Subcutaneous adipose tissue (tissue), 4 donors: ENCODE data around the gene MAP3K4. TPM values are rescaled to one million over a fixed set of nuclear protein-coding genes. Genes with fewer than 3 reads are reported as not detected.

Experiments used
- total RNA-seq, 4 donors: library from RNA; depleted of rRNA; stranded (reverse); fragments of >200 nt; gene quantifications; one replicate each; pipeline ENCODE4 v1.1.0, GENCODE V29; 2016
- TF ChIP-seq, protein P1 (sequence below): fragments of 450-650 bp; IDR thresholded peaks from one replicate; pipeline ENCODE4 v1.5.1; 2016; ENCODE audit warnings: low read depth, mild to moderate bottlenecking, control low read depth, antibody characterized with exemption, moderate library complexity

The MAP3K4 gene
- total RNA-seq, 4 donors from 2014 or later, result 26.2 to 36.7 (median 36.1) TPM

DNA sequence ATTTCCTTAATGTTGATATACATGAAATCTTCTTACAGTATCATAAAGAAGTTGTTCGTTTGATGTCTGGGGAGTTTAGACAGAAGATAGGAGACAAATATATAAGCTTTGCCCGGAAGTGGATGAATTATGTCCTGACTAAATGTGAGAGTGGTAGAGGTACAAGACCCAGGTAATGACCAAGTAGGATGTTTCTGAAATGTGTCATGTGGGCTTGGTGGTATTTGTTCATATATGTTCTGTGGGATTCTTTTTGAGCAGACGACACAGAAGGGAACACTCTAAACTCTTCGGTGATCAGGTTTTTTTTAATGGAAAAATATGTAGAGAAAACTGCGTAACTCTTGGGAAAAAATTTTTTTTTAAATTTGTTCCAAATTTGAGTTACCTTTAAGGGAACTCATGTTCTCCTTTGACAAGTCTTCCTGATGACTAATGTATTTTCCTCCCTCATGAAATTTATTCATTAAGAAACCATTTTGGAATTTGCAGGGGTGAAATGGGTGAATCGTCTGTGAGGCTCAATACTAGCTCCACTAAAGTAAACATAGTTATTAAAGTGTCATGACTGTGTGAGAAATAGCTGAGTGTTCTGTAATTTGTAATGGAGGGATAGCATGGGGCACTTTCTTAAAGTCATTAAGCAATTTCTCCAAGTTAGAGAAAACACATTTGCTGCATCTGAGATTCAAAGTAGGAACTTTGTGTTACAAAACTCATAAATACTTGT, 100.6 kb downstream of the MAP3K4 start:
- TF ChIP-seq, protein P1, sequence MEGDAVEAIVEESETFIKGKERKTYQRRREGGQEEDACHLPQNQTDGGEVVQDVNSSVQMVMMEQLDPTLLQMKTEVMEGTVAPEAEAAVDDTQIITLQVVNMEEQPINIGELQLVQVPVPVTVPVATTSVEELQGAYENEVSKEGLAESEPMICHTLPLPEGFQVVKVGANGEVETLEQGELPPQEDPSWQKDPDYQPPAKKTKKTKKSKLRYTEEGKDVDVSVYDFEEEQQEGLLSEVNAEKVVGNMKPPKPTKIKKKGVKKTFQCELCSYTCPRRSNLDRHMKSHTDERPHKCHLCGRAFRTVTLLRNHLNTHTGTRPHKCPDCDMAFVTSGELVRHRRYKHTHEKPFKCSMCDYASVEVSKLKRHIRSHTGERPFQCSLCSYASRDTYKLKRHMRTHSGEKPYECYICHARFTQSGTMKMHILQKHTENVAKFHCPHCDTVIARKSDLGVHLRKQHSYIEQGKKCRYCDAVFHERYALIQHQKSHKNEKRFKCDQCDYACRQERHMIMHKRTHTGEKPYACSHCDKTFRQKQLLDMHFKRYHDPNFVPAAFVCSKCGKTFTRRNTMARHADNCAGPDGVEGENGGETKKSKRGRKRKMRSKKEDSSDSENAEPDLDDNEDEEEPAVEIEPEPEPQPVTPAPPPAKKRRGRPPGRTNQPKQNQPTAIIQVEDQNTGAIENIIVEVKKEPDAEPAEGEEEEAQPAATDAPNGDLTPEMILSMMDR, result no peak

DNA sequence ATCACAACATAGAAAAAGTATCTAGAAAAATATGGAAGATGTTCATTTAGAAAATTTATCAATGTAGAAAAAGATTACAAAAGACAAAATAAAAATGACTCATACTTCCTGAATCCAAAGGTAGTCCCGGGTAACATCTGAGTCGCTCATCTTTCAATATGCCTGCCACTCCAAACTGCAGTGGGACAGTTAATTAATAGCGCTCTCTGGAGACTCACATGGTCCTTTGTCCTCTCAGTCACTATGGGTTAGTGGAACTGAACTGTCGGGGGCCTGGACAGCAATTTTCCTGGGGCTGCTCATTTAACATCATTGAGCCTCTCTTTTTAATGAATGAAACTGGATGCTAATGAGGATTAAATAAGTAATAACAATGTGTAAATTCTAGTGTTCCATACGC, 103.4 kb downstream of the MAP3K4 start:
- TF ChIP-seq, protein P1, result no peak

DNA sequence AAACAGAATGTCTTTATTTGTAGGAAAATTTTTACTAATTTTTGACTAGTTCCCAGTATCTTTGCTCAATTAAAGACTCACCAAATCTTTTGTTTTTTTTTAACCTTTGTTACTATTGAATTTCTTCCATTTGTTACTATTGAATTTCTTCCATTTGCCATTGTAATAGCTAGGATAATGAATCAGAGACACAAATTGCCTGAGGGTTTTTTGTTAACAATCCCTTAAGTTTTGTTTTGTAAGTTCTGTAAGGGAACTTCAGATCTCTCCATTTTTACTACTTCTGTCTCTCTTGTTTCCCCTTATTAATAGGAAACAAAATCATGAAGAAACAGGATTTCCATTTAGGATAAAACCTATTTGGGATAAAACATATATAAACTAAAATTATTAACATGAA, 104.3 kb downstream of the MAP3K4 start:
- TF ChIP-seq, protein P1, result no peak

DNA sequence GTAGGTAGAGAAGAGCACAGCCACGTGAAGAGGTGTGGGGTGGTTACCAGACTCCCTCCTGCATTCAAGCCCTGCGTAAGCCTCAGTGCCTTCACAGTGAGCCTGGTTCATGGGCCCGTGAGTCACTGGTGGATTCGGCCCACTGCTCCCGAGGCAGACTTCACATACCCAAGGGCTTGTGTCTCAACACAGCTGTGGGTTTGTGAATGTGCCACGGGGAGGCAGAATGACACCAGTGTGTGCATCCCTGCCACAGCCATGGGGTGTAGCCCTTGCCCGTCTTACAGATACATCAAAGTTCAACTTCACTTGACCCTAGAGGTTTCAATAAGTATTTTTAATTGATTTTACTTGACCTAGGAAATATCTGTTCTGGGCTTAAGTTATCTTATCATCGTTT, 108.5 kb downstream of the MAP3K4 start:
- TF ChIP-seq, protein P1, result no peak

DNA sequence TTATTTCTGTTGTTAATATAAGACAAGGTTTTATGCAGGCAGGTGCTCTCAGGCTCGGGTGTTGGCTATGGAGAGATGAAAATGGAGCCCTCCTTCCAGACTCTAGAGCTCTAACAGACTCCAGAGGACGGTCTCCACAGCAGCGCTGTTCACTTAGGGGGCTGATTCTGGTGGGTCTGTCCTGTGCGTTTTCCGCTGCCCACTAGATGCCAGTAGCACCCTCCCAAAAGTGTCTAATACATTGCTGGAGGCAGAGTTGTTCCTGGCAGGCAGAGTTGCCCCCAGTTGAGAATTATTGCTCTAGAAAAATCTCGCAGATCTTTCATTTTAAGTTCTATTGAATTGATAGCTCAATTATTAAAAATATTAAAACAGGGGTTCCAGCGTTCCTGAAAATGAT, 109.9 kb downstream of the MAP3K4 start:
- TF ChIP-seq, protein P1, result no peak

DNA sequence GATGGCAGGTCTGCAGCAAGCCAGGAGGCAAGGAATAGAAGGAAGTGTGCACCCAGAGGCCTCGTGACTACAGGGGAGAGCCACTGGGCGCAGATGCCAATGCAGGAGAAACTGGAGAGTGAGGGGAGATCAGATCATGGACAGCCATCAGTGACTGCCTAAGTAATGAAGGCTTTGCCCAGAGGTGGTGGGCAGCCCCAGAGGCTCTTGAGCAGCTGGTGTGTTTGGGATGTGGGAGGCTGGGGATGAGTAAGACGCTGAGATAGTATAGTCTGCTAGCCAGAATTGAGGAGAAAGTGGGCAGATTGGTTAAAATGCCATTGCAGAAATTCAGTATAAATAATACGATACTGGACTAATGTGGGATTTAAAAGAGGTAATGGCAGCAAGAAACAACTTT, 111.9 kb downstream of the MAP3K4 start:
- TF ChIP-seq, protein P1, result no peak

DNA sequence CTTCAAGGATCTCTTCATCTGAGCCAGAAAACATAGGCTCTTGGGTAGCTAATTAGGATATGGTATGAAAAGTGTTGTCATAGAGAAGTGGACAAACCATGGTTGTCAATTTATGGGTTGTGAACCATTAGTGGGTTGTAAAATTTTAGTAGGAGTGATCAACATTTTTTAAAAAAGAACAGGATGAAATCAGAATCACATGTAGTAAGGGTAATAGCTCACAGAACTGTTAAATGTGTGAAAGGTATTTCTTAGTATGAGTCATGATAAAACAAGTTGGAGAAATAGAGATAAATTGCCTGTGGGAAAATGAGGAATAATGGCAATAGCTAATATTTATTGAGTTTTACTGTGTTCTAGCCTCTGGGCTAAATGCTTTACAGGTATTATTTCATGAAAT, 113.4 kb downstream of the MAP3K4 start:
- TF ChIP-seq, protein P1, result no peak
